GM23338 (cell line): Measurements from ENCODE around the gene GTPBP4. TPM values are rescaled to one million over a fixed set of nuclear protein-coding genes. Genes with fewer than 3 reads are reported as not detected.
"Not testable (repeated sequence)": the region's sequence is repeated elsewhere in the genome, so short reads cannot be mapped to it uniquely, and the experiment has no call there.

Source experiments
- ATAC-seq: fragments of 200-7000 bp; cut with Tn5 transposase; 3 replicates; pipeline ENCODE4 v1.9.1; 2020
- DNase-seq: peaks from one replicate; pipeline ENCODE4 v3.0.0-alpha.2; 2015; ENCODE audit warnings: low spot score
- H2AFZ ChIP-seq: fragments of 200-600 bp; sonication (generic); 2 replicates; pipeline ENCODE4 v1.8.0; 2016; ENCODE audit warnings: antibody characterized with exemption, mild to moderate bottlenecking, moderate library complexity
- H3F3A ChIP-seq: fragments of 200-600 bp; sonication (generic); replicated peaks from 2 replicates; pipeline ENCODE4 v1.8.0; 2017; ENCODE audit warnings: antibody characterized with exemption, mixed run types, low read depth
- H3K27ac ChIP-seq: fragments of 200-600 bp; sonication (generic); 2 replicates; pipeline ENCODE4 v1.6.1; 2016; ENCODE audit warnings: low read depth
- H3K27me3 ChIP-seq: fragments of 200-600 bp; sonication (generic); 2 replicates; pipeline ENCODE4 v1.8.0; 2016; ENCODE audit warnings: mild to moderate bottlenecking, mixed run types, moderate library complexity; ENCODE audit not compliant: insufficient read depth
- H3K36me3 ChIP-seq: fragments of 200-600 bp; sonication (generic); 2 replicates; pipeline ENCODE4 v1.8.0; 2016; ENCODE audit warnings: mild to moderate bottlenecking; ENCODE audit not compliant: insufficient read depth
- H3K4me1 ChIP-seq: fragments of 200-600 bp; sonication (generic); 2 replicates; pipeline ENCODE4 v1.8.0; 2016; ENCODE audit warnings: mild to moderate bottlenecking, moderate library complexity; ENCODE audit not compliant: insufficient read depth
- H3K4me2 ChIP-seq: fragments of 200-600 bp; sonication (generic); 2 replicates; pipeline ENCODE4 v1.7.1; 2017; ENCODE audit warnings: mixed run types
- H3K4me3 ChIP-seq: fragments of 200-600 bp; sonication (generic); 2 replicates; pipeline ENCODE4 v1.6.1; 2016; ENCODE audit warnings: mixed run types
- H3K79me2 ChIP-seq: fragments of 200-600 bp; sonication (generic); replicated peaks from 2 replicates; pipeline ENCODE4 v1.8.0; 2017; ENCODE audit warnings: mild to moderate bottlenecking; ENCODE audit not compliant: insufficient read depth
- H3K9me2 ChIP-seq: fragments of 200-600 bp; sonication (generic); 2 replicates; pipeline ENCODE4 v1.8.0; 2017; ENCODE audit not compliant: insufficient read depth
- H4K20me1 ChIP-seq: fragments of 200-600 bp; sonication (generic); replicated peaks from 2 replicates; pipeline ENCODE4 v1.8.0; 2017; ENCODE audit warnings: mild to moderate bottlenecking; ENCODE audit not compliant: insufficient read depth
- H3K27ac Mint-ChIP-seq: 2 replicates; pipeline ENCODE4 v1.8.0; 2020; ENCODE audit warnings: inconsistent platforms, mild to moderate bottlenecking, moderate library complexity, mixed read lengths
- H3K27me3 Mint-ChIP-seq: 3 replicates; pipeline ENCODE4 v1.8.0; 2022; ENCODE audit warnings: low read depth, mild to moderate bottlenecking, moderate library complexity, mixed read lengths, inconsistent platforms; ENCODE audit not compliant: insufficient read depth, poor library complexity
- H3K36me3 Mint-ChIP-seq: 3 replicates; pipeline ENCODE4 v1.8.0; 2021; ENCODE audit warnings: low read depth, mild to moderate bottlenecking, inconsistent platforms, moderate library complexity, mixed read lengths
- H3K4me1 Mint-ChIP-seq: 3 replicates; pipeline ENCODE4 v1.8.0; 2020; ENCODE audit warnings: mild to moderate bottlenecking, inconsistent platforms, mixed read lengths
- H3K4me3 Mint-ChIP-seq: 3 replicates; pipeline ENCODE4 v1.8.0; 2021; ENCODE audit warnings: moderate library complexity, mild to moderate bottlenecking, inconsistent platforms, mixed read lengths
- H3K9me3 Mint-ChIP-seq: 3 replicates; pipeline ENCODE4 v1.8.0; 2020; ENCODE audit warnings: moderate library complexity, mild to moderate bottlenecking, inconsistent platforms, mixed read lengths
- CTCF ChIP-seq, 2 experiments: fragments of 200-600 bp in 1 of 2; sonication (generic) in 1 of 2; conservative IDR thresholded peaks; 2 replicates each; pipeline versions ENCODE4 v1.5.1 to v1.6.1; 2016 to 2017; ENCODE audit warnings: antibody characterized with exemption in 2 of 2, low read depth in 2 of 2, mild to moderate bottlenecking in 2 of 2, moderate library complexity in 1 of 2
- JUNB ChIP-seq: IDR thresholded peaks from one replicate; pipeline ENCODE4 v1.6.1; 2016; ENCODE audit warnings: antibody characterized with exemption; ENCODE audit not compliant: unreplicated experiment
- NANOG ChIP-seq: IDR thresholded peaks from 2 replicates; pipeline ENCODE4 v1.6.1; 2016; ENCODE audit warnings: antibody characterized with exemption, borderline replicate concordance
- REST ChIP-seq: IDR thresholded peaks from one replicate; pipeline ENCODE4 v1.6.1; 2018; ENCODE audit warnings: antibody characterized with exemption; ENCODE audit not compliant: unreplicated experiment
- STAT1 ChIP-seq: IDR thresholded peaks from one replicate; pipeline ENCODE4 v1.6.1; 2016; ENCODE audit warnings: antibody characterized with exemption; ENCODE audit not compliant: unreplicated experiment
- ZNF462 ChIP-seq: fragments of 250-450 bp; sonication (Bioruptor Pico); IDR thresholded peaks from 2 replicates; pipeline ENCODE4 v1.5.0; 2020; ENCODE audit warnings: mild to moderate bottlenecking, moderate library complexity
- polyA plus RNA-seq: library from polyadenylated mRNA; unstranded; fragments of >200 nt; fragmentation: Nextera tagmentation; extraction: Ambion mirVana; gene quantifications from 2 replicates; pipeline ENCODE4 v1.2.1, GENCODE V29; 2016
- total RNA-seq: library from RNA; depleted of rRNA; stranded (reverse); fragments of >200 nt; shearing (Covaris generic); gene quantifications from 2 replicates; pipeline ENCODE4 v1.2.3, GENCODE V29; 2014

GTPBP4 gene
- total and polyA plus RNA-seq, 2 experiments from 2014 or later: 56.5 to 62.6 TPM

GRCh38 chr10:1007583-1007982 lies 19.3 kb downstream of the GTPBP4 start (continued):
- TF ChIP-seq NANOG (no peak), REST (no peak), CTCF (conservative IDR thresholded peaks at IDR 0.05; ENCODE audit: low read depth in 2 of 2) (no peak)

- peaks cover 5% of the 10 kb centered on the region for H3K27me3 Mint-ChIP-seq
- H3K4me1 Mint-ChIP-seq: peaks cover 9% of the 10 kb centered on the region
- ATAC-seq: no peak
- no peak for TF ChIP-seq STAT1
- TF ChIP-seq ZNF462 (CRISPR knock-in tag): no peak
- TF ChIP-seq JUNB: no peak
- no peak for TF ChIP-seq CTCF (conservative IDR thresholded peaks at IDR 0.05; ENCODE audit: low read depth in 2 of 2)
- no peak overlapping the region for H3K4me3 ChIP-seq
- peaks cover 77% of the 10 kb centered on the region for H3K36me3 ChIP-seq
- no peak for DNase-seq
- no peak overlapping the region for H3K27ac Mint-ChIP-seq
- no peaks in the 10 kb centered on the region for H3K9me2 ChIP-seq
- no peaks in the 10 kb centered on the region for H3K4me1 ChIP-seq
- H3F3A ChIP-seq: peaks cover 4% of the 10 kb centered on the region; the same call in 1 of the 2 replicates
- H3K4me2 ChIP-seq: no peak overlapping the region
- peaks cover 16% of the 10 kb centered on the region for H3K79me2 ChIP-seq
- no peaks in the 10 kb centered on the region for H3K27me3 ChIP-seq
- H3K4me3 Mint-ChIP-seq: no peak overlapping the region
- no peaks in the 10 kb centered on the region for H3K9me3 Mint-ChIP-seq
- H4K20me1 ChIP-seq: peaks cover 21% of the 10 kb centered on the region
- no peak overlapping the region for H3K27ac ChIP-seq
- no peak overlapping the region for H2AFZ ChIP-seq
- H3K36me3 Mint-ChIP-seq: peaks cover 97% of the 10 kb centered on the region
Observed at GRCh38 chr10:1009071-1009494, 20.8 kb downstream of the GTPBP4 start.

GRCh38 chr10:1009947-1010346 lies 21.7 kb downstream of the GTPBP4 start:
- not testable (repeated sequence) for H3K27me3 ChIP-seq, H3K4me1 Mint-ChIP-seq, H3K4me1 ChIP-seq, H3K4me3 Mint-ChIP-seq, H2AFZ ChIP-seq, H3F3A ChIP-seq, H3K9me2 ChIP-seq, H3K27ac ChIP-seq, DNase-seq, H3K27ac Mint-ChIP-seq, H3K9me3 Mint-ChIP-seq, H3K4me3 ChIP-seq, H3K4me2 ChIP-seq, ATAC-seq
- Histone ChIP-seq H3K79me2 (peaks cover 16% of the 10 kb centered on the region), H3K36me3 (peaks cover 75% of the 10 kb centered on the region), H4K20me1 (peaks cover 17% of the 10 kb centered on the region)
- H3K36me3 Mint-ChIP-seq: peaks cover 97% of the 10 kb centered on the region
- H3K27me3 Mint-ChIP-seq: peaks cover 12% of the 10 kb centered on the region
